Measurements from ENCODE around the gene TTC7B.

The TTC7B gene

GRCh38 chr14:90703841-90704737 is 112.1 kb downstream of the TTC7B start:
- DNase-seq (ENCODE audit: low read depth), result no peak

DNA sequence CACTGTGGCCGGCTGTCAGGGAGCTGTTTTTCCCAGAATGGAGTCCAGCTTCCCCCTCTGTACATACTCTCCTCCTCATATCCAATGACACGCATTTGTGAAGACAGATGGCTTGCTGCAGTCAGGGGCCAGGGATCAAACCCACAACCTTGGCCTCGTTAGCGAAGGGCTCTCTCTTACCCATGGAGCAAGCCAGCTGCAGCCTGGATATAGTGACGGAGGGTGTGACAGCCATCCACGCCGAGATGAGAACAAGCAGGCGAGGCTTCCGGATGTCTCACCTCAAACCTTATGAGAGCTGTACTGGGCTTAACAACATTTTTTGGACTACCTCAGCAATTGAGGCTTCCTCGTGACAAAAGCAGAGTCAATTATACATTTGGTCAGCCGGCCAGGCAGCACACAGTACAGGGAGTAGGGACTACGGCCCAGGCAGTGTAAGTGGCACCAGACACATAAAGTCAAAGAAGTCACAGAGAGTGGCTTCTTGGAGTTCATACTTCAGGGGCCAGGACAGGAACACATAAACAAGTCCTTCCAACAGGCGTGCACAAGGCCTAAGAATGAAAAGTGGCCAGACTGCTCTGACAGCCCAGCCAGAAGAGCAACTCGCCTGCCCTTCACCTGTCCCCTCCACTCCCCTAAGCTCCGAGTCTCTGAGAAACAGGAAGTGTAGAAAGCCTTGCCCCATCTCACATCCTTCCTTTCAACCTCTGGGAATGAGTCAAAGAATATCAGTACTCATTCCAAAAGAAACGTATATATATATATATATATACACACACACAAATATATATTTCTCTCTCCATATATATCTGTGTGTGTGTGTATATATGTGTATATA is 115.1 kb downstream of the TTC7B start:
- DNase-seq (ENCODE audit: low read depth), result no peak

GRCh38 chr14:90699016-90699415 is 117.2 kb downstream of the TTC7B start:
- DNase-seq (ENCODE audit: low read depth), result no peak

- DNase-seq (ENCODE audit: low read depth), result no peak
Measured at GRCh38 chr14:90698379-90698869, 117.8 kb downstream of the TTC7B start.

DNA sequence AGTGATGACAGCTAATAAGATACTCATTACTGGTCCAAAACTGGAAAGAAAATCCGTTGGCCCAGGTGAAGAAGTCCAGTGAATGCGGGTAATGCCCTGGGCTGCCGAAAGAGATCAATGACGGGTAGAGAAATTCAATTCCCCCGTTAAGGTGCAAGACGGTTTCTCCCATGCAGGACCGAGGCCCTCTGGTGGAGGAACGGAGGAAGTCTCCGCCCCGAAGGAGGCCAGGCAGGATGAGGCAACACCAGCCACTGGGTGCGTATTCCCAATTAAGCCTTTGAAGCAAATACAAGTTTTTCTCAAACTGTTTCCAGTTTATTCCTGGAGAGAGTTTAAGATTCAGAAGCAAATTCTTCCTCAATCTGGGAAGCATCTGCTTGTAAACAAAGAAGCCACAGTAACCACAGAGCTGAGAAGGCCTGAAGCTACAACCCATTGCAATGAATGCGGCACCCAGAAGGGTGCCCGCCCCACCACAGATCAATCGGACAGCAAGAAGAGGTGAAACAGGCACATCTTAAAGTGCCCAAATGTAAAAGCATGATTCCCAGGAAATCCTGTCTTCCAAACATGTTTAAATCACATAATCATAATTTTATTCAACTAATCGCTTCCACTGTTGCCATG is 118.5 kb downstream of the TTC7B start:
- DNase-seq (ENCODE audit: low read depth), result peak; percentile 69

DNA sequence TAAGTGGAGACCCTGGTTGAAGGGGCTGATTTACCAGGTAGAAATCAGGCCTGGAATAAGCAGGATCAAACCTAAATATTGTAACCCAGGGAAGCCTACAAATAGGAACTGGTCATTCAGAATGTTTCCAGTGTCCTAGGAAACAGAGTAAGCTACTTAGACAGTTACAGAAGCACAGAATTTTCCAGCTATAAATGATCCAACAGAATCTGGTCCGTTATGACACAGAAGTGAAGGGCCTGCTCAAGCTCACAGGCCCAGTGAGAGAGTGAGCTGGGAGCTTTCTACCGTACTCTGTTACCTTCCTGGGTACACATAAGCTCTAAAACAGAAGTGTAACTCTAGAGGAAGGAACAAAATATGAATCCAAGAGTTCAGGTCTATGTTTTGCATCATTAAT is 119.1 kb downstream of the TTC7B start:
- no peak for DNase-seq (ENCODE audit: low read depth)

DNA sequence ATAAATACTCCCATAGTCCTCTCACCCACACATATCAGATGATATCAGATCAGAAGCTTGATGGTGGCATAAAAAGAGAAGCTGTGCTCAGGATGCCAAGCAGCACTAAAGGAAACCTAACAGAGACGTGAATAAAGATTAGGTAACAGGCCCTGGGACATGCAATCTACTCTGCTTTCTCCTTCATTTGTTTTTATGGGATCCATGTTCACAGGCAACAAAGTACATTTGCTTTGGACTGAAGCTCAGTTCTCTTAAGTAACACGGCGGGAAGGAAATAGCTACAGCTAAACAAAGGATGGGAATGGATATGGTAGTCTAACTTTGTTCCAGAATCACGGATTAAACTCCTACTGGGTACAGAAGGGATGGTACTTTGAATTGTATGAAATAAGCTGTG is 119.5 kb downstream of the TTC7B start:
- DNase-seq (ENCODE audit: low read depth), result no peak

GRCh38 chr14:90695997-90696660 is 120.1 kb downstream of the TTC7B start:
- DNase-seq (ENCODE audit: low read depth), result no peak

DNA sequence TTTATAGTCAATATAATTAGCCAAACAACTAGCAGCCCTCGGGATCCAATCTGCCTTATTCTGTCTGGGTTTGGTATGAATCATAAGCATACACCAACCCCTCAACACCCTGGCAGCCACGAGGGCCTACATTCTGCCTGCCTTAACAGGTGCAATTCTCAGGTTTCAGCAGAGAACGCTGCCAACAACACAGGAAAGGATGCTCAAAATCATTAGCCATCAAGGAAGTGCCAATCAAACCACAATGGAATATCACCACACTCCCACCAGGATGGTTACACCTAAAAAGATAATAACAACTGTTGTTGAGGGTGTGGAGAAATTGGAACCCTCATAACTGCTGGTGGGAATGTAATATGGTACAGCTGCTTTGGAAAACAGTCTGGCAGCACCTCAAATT is 122.8 kb downstream of the TTC7B start:
- no peak for DNase-seq (ENCODE audit: low read depth)

DNA sequence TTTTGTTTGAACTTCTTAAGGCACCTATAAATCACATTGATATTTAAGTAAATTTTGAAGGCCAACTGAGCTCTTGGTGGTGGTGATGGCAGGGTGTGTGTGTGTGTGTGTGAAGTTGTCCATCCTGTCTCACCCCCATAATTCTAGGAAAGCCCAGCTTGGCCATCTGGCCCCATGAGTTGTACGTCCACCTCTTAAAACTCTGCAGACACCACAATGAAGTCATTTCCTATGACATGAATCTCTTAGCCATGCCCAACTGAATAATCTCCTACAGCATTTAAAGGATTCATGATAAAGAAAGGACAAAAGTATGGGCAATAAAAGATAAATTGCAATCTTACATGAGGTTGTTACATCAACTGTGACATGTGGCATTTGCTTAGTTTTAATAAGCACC is 123.4 kb downstream of the TTC7B start:
- no peak for DNase-seq (ENCODE audit: low read depth)

- DNase-seq (ENCODE audit: low read depth), result no peak
Measured at GRCh38 chr14:90692061-90692460, 124.2 kb downstream of the TTC7B start.

DNA sequence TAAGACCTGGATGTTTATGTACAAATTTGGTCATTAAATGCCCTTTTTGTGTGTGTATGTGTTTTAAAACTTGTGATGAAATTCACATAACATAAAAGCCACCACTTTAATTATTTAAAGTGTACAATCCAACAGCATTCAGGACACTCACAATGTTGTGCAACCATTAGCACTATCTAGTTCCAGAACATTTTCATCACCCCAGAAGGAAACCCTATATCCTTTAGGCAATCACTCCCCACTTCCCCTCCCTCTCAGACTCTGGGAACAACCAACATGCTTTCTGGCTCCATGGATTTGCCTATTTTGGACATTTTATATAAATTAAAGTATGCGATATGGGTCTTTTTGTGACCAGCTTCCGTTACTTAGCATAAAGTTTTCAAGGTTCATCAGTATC is 124.6 kb downstream of the TTC7B start:
- DNase-seq (ENCODE audit: low read depth), result no peak

DNA sequence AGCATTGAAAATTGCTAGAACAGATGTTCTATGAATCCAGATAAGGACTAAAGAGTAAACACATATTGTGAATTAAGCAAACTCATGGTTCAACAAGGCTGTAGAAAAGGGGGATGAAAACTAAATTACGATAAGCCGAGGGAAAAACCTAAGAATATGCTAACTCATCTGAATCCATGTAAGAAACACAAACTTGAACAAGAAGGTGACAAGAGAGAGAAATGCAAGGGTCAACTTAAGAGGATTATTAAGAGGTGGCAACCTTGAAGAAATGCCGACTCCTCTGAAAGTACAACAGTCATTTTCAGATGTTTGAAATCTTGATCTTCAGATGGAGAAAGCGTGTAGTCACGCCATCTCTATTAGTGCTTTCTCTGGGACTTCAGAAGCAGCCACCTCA is 128.6 kb downstream of the TTC7B start:
- no peak for DNase-seq (ENCODE audit: low read depth)

GRCh38 chr14:90682615-90683014 is 133.6 kb downstream of the TTC7B start:
- no peak for DNase-seq (ENCODE audit: low read depth)

DNA sequence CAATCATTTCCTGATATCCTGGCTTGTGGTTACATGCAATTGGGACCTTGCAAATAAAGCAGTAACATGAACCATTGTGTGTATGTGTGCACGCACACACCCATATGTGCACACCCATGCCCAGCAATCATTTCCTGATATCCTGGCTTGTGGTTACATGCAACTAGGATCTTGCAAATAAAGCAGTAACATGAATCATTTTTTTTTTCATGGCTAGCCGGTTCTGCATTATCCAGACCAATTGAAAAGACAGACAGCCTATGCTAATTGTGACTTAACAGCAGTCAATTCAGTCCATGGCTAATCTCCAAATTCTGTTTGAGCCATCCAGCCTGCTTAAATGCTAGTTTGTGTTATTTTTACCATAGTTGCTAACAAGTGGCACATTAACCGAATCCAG is 134.3 kb downstream of the TTC7B start:
- DNase-seq (ENCODE audit: low read depth), result no peak

- no peak for DNase-seq (ENCODE audit: low read depth)
Measured at GRCh38 chr14:90678846-90679362, 137.3 kb downstream of the TTC7B start.

DNA sequence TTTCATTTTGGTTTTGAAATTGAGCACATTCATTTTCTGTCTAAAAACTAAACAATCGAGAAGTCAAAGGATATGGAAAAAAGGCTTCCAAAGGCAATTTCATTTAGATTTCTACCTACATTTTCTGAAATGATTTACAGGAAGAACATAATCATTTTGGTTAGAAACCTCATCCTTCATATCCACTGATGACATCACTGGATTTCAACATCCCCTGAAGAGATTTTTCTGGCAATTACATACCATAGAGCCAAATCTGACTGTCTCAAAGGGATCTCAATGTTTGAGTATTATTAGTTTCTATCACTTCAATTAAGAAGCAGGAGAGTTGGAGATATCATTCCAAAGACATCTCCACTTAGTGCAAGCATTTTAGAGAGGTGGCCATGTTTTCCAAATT is 137.8 kb downstream of the TTC7B start:
- DNase-seq (ENCODE audit: low read depth), result no peak

DNA sequence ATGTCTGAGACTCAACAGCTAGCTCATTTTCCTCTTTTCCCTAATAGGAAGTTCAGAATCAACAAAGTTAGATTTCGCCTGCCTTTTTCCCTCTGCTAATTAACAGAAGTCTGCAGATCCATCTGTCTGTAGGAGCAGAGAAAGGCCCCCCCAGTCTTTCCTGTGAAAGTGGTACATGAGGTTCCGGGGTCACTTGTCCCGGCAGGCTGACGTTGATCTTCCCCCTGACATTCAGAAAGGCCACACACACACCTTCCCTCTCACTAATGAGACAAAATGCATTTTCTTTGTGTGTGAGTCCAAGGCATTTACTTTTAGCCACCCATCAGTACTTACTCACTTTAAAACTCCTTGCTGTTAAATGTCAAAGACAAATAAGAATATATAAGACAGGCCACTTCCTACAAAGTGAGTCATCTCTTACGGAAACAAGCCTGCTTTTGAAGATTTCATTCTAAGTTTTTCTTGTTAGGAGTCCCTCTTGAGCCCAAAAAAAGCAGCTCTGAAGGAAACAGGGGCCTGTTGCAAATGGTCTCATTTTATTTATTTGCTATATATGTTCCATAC is 138.7 kb downstream of the TTC7B start:
- DNase-seq (ENCODE audit: low read depth), result no peak

DNA sequence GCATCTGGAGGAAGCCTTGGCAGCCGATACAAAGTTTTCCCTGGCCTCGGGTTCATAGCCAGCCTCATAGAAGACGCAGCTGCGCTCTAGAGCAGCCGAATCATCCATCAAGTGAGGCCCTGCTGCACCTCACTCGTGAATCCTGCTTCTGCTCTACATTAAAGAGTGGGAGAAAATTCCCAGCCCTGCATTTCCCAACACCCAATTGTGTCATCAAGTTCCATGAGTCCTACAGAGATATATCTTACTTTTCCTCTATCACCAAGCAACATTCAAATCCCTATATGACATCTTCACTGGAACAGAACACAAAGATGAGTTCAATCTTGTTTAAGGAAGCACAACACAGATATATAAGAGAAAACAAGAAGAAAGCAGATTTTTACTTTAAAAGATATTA is 139.3 kb downstream of the TTC7B start:
- no peak for DNase-seq (ENCODE audit: low read depth)

DNA sequence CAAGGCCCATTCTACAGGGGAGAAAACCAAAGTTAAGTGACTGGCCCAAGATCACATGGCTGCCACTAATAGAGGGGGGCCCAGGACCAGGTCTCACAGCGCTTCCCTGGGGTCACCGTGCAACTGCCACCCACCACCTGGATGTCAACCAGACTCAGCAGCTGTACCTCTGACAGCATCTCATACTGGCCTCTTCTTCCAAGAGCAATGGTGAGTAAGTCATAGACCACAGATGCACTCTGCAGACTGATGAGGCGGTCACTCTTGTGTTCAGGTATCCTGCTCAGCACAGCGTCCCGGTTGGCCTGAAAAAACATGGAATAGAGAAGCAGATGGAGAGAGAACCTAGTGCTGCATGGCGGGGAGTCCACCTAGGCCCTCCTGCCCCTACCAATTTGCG is 139.9 kb downstream of the TTC7B start:
- DNase-seq (ENCODE audit: low read depth), result no peak

- DNase-seq (ENCODE audit: low read depth), result no peak
Measured at GRCh38 chr14:90675399-90675798, 140.8 kb downstream of the TTC7B start.

Data from activated T-cell treated with anti-CD3 and anti-CD28 coated beads for 1 hour (primary cell).